IPS-NIHi11 (cell line): ENCODE measurements around the gene HINFP.
"Not testable (repeated sequence)": the region's sequence is repeated elsewhere in the genome, so short reads cannot be mapped to it uniquely, and the experiment has no call there.

Source experiments
- DNase-seq: peaks from one replicate; pipeline ENCODE4 v3.0.0; 2012; ENCODE audit warnings: mixed read lengths, low spot score

The HINFP gene

GRCh38 chr11:119155733-119156492 lies 34.5 kb downstream of the HINFP start:
- DNase-seq = peak; percentile 64

- no peak for DNase-seq
Observed at GRCh38 chr11:119156496-119156895, 35.1 kb downstream of the HINFP start.

- no peak for DNase-seq
Observed at GRCh38 chr11:119157063-119157462, 35.7 kb downstream of the HINFP start.

GRCh38 chr11:119158467-119158866 lies 37.1 kb downstream of the HINFP start:
- DNase-seq = no peak

- no peak for DNase-seq
Observed at GRCh38 chr11:119160151-119160550, 38.8 kb downstream of the HINFP start.

- no peak for DNase-seq
Observed at GRCh38 chr11:119161871-119162270, 40.5 kb downstream of the HINFP start.

- no peak for DNase-seq
Observed at GRCh38 chr11:119166368-119167076, 45.1 kb downstream of the HINFP start.

GRCh38 chr11:119167077-119167458 lies 45.7 kb downstream of the HINFP start:
- DNase-seq = not testable (repeated sequence)

- DNase-seq = no peak
Observed at GRCh38 chr11:119167933-119168332, 46.6 kb downstream of the HINFP start.

GRCh38 chr11:119168471-119169281 lies 47.3 kb downstream of the HINFP start, which contains the start of gene NLRX1:
Gene NLRX1 (plus strand): TSS chr11:119168725. CDS start chr11:119171404, 2,679 bp downstream.
- DNase-seq = peak; percentile 96

- DNase-seq = peak; percentile 74
Observed at GRCh38 chr11:119169282-119169719, 47.9 kb downstream of the HINFP start.

GRCh38 chr11:119172513-119172912 lies 51.1 kb downstream of the HINFP start:
- no peak for DNase-seq

GRCh38 chr11:119173453-119173852 lies 52.1 kb downstream of the HINFP start:
- DNase-seq = no peak

GRCh38 chr11:119175493-119176077 lies 54.2 kb downstream of the HINFP start:
- no peak for DNase-seq

- no peak for DNase-seq
Observed at GRCh38 chr11:119178166-119178680, 56.8 kb downstream of the HINFP start.

- DNase-seq = no peak
Observed at GRCh38 chr11:119179342-119179741, 58.0 kb downstream of the HINFP start.

- no peak for DNase-seq
Observed at GRCh38 chr11:119179983-119180382, 58.6 kb downstream of the HINFP start.

- no peak for DNase-seq
Observed at GRCh38 chr11:119180729-119181676, 59.6 kb downstream of the HINFP start.

- no peak for DNase-seq
Observed at GRCh38 chr11:119181677-119182412, 60.5 kb downstream of the HINFP start.

GRCh38 chr11:119184399-119184798 lies 63.0 kb downstream of the HINFP start:
- DNase-seq = not testable (repeated sequence)
